MV-4-11 (cell line): ENCODE results near the gene NDUFB2.
"Not testable (repeated sequence)": the region's sequence is repeated elsewhere in the genome, so short reads cannot be mapped to it uniquely, and the experiment has no call there.

Experiments
- DNase-seq: peaks from one replicate; lab custom pipeline; 2025; lab: John Stamatoyannopoulos, UW

Gene NDUFB2

DNA sequence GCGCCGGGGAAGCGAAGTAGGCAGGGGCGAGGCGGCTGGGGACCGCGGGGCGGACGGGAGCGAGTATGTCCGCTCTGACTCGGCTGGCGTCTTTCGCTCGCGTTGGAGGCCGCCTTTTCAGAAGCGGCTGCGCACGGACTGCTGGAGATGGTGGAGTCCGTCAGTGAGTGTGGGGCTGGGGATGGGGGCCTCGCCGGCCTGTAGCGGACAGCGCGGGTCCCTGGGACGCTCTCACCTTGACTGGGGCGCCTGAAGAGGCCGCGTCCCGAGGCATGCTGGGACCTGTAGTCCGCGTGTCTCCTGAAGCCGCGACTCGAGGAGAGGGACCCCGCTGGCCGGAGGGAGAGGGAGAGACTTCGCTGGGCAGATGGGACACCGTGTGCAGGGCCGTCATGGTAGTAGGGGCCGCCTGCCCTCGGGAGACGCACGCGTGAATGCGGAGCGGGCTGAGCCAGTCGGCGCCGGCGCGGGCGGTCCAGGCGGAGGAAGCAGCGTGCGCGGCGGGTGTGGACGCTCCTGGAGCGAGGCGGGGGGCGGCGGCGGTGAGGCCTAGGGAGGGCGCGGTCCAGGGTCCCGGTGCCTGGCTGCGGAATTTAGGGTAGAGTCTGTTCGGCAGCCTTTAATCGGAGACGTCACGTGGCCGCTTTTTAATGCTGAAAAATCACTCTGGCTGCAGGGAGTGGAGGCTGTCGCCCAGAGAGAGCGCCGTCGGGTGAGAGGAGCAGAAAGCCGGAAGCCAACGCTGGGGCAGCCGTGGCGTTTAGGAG lies at the start of gene NDUFB2:
NDUFB2 (plus strand) TSS at position 29 of the 767 bp plus-strand sequence; CDS start at position 66, 37 bp downstream.
- DNase-seq = peak; percentile 70

DNA sequence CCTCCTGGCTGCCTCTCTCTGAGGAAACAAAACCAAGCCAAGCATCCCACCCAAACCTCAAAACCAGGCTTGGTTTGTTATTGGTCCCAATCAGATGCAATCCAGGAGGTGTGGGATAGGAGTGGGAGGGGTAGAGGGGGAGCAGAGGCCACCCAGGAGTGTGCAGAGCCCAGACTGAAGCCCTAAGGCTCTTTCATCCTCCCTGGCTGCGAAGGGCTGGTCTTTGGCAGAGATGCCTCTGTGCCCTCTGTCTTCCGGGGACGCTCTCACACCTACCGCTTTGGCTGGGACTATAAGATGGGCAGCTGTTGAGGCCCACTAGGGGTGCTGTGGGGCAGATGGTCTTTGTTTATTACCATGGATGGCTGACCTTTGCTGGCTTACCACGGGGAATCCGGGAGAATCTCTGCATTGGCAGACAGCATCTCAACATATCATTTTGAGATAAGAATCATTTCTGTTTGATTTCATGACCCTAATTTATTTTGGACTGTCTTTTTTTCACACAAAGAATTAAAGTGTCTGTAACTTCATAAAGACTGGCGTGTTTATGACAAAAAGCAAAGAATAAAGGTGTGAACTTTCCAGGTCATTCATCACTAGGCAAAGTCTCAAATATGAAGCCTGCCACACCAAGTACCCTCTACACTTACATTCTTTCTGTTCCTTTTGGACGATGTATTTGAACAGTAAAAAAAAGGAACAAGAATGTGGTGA lies 49.4 kb upstream of the NDUFB2 start:
- DNase-seq = no peak

DNA sequence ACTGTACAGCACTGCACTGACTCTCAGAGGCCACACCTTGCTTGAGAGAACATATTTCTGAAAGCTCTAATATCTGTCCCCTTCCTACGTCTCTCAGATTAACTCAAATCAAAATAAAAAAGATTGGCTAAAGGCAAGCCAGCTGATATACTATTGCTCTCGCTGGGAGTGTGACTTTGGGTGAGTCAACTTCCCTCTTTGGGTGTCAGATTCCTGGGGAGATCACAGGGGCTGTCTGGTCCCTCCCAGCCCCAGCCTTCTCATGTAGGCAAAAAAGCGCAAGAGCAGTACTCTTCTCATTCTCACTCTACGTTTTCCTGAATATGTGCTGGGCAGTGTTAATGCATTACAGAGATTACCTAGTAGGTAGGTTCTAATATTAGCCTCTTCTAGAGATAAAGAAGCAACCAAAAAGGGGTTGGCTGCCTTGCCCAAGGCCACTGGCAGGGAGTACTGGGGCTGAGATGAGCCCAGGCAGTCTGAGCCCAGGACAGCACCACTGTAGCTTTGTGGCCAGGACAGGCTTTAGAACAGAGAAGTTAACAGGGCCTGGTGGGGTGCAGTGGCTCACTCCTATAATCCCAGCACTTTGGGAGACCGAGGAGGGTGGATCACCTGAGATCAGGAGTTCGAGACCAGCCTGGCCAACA lies 46.8 kb upstream of the NDUFB2 start:
- DNase-seq = peak; percentile 33

DNA sequence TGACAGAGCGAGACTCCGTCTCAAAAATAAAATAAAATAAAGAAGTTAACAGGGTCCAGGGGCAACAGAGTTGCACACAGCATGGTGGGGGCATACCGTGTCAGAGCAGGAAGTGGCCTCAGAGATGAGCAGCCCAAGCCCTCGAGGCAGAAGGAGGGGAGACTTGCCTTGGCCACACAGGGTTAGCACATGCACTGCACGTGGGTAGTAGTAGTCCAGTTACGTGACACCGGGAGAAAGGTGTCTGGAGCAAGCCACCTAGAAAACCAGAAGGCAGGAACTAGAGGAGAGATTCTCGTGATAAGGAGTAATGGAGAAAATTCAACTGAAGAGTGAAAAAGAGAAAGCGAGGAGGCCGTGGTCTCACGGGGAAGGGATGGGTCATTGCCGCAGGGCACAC lies 46.1 kb upstream of the NDUFB2 start:
- no peak for DNase-seq

DNA sequence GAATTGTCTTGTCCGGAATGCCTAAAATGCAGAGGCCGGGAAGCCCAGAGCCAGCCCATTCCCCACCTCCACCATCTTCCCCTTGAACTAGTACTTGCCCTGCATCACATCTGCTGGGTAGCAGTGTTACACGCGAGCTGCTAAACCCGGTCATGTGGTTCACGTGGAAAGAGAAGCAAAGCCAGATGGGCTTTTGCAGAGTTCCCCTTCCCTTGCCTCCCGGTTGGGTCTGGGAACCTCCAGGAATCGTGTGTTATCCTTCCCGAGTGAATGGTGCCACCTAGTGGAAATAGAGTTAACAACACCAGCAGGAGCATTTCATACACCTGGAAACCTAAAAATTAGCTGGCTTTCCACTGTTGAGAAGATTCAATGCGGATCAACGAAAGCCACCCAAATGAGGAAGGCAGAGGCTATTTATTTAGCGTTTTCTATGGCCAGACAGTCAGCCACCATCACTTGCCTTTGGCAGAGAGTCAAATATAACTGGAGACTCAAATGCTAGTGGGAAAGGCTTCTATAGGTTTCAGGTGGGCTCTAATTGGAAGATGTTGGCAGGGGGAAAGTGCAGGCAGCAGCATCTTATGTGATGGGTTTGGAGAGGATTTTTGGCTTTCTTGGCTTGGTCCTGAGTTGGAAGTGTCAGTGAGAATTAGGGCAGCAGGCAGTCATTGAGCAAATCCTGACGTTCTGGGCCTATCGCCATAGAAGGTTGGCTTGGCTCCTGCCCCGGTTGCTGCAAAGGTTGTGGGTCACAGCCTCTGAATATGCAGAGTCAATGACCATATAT lies 43.0 kb upstream of the NDUFB2 start:
- DNase-seq = no peak

DNA sequence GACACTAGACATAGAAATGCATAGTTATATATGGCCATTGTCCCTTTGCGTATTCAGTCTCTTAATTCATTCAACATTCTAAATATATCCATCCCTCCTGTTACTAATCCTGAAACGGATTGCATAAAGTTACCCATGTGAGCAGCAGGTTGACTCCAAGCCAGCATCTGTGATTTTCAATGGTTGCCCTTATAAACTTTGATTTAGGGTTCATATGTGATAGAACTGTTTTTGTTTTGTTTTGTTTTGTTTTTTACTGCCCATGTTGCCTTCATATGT lies 42.5 kb upstream of the NDUFB2 start:
- DNase-seq = no peak

DNA sequence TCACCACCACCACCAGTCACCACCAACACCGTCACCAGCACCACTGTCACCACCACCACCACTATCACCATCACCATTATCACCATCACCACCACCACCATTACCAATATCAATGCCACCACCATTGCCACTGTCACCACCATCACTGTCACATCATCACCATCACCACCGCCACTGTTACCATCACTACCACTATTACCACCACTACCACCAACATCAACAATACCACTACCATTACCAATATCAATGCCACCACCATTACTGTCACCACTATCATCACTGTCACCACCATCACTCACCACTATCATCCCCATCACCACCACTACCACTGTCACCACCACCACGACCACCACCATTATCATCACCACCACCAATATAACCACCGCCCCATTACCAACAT lies 41.8 kb upstream of the NDUFB2 start:
- no peak for DNase-seq

DNA sequence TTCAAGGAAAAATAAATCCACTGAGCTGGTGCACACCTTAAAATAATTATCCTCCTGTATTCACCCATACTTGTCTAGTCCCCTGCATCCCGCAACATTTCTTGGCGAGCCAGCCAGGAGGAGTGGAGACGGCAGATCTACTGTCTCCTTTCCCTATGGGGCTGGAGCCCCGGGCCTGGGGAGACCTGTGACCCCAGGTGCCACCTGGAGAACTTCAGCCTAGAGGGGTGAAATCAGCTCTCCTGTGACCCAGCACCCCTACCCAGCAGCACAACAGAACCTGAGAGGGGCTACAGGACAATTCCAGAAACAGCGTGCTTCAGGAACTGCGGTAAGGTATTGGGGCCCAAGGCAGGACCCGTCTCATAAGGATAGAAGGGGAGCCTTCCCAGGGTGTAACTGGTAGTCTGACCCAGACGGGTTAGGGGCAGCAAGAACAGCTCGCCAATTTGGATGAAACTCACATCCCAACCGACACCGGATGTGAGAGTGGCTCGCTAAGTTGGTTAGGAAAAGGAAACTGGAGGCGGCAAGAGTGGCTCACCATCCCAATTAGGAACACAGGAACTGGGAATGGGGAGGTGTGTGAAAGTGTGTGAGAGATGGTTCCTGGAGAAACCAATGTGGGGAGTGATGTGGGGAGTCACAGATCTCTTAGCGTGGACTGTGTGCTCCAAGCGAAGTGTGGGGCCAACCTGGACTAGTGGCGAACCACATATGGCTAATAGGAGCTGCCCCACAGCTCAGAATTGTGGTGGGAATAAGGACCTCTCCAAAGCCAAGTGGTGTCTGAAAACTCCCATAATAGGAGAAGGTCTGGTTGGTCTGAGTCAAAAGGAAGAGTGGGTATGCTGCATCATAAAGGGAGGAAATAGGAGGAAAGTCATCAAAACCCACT lies 40.7 kb upstream of the NDUFB2 start:
- no peak for DNase-seq

DNA sequence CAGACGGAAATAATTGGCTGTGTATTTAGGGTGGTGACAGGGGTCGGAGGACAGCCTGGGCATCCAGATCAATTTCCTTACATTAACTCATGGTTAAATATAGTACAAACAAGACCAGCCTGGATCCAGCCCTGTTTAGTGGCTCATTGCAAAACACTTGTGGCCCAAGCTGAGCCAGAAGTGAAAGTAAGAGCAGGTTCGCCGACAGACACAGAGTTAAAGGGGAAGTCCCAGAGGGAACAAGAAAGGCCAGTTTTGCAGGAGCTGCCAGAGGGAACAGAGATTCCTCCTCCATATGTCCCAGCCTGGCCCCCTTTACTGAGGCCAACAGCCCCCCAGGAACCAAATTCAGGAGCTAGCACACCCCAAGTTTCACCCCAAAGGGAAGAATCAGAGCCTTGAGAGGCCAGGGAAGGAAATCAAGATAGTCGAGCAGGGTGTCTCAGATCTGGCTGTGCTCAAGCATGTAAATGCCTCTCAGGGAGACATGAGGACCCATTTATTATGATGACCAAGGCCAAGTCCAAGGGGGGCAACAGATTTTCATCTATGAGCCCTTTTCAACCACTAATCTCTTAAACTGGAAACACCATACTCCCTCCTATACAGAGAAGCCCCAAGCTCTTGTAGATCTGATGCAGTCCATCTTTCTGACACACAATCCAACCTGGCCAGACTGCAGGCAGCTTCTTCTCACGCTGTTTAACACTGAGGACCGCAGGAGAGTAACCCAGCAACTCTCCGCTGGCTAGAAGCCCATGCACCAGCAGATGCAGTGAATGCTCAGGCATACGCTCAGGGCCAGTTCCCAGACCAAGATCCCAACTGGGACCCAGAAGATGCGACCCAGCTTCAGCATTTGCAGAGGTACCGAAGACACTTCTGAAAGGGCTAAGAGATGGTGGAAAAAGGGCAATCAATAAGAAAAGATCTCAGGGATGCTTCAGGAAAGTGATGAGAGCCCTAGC lies 39.7 kb upstream of the NDUFB2 start:
- peak; percentile 97 for DNase-seq

DNA sequence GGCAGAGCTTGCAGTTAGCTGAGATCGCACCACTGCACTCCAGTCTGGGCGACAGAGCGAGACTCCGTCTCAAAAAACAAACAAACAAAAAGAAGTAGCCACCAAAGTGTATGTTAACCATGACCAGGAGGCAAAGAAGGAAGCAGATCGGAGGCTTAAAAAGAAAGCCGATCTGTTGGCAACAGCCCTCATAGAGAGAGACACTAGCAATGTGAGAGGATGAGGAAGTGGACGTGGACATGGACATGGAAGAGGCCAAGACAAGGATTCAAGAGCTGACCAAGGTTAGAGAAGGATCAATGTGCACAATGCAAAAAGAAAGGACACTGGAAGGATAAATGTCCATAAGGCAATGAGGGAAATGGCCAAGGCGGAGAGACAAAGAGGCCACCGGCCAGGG lies 38.6 kb upstream of the NDUFB2 start:
- peak; percentile 15 for DNase-seq

DNA sequence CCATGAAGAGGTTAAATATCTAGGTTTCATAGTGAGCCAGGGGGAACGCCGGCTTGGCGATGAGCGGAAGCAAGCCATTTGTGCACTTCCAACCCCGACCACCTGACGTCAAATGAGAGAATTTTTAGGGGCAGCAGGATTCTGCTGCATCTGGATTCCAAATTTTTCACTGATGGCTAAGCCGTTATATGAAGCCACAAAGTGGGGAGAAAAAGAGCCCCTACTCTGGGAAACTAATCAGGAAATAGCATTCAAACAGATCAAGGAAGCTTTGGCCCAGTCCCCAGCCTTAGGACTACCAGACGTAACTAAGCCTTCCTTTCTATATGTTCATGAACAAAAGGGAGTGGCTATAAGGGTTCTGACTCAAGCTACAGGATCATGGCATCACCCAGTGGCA lies 36.7 kb upstream of the NDUFB2 start:
- no peak for DNase-seq

DNA sequence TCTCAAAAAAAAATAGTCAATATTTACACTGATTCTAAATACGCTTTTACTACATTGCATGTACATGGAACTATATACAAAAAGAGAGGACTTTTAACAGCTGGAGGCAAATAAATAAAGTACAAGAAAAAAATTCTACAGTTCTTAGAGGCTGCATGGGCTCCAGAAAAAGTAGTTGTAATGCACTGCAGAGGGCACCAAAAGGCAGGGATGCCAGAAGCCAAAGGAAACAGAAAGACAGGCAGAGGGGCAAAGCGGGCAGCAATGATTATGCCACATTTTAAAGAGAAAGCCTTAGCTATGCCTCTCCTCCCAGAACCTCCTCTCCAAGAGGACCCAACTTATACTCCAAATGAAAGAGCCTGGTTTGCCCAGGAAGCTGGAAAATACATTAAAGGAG lies 35.4 kb upstream of the NDUFB2 start:
- DNase-seq = no peak

DNA sequence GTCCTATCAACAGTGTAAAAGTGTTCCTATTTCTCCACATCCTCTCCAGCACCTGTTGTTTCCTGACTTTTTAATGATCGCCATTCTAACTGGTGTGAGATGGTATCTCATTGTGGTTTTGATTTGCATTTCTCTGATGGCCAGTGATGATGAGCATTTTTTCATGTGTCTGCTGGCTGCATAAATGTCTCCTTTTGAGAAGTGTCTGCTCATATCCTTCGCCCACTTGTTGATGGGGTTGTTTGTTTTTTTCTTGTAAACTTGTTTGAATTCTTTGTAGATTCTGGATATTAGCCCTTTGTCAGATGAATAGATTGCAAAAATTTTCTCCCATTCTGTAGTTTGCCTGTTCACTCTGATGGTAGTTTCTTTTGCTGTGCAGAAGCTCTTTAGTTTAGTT lies 33.6 kb upstream of the NDUFB2 start:
- DNase-seq = not testable (repeated sequence)

DNA sequence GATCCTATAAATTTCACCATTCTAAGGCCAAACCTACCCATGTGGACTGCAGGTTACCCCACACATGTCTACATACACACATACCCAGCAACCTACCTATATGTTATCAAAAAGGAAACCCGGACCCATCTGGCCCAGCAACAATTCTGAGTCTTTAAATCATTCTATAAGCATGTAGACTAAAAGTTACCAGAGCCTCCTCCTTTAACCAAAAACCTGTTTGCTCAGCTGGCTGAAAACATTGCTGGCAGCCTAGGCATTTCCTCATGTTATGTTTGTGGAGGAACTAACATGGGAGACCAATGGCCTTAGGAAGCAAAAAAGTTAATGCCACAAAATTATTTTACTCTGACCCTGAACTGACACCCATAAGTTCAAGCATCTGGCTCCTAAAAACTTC lies 29.0 kb upstream of the NDUFB2 start:
- no peak for DNase-seq

DNA sequence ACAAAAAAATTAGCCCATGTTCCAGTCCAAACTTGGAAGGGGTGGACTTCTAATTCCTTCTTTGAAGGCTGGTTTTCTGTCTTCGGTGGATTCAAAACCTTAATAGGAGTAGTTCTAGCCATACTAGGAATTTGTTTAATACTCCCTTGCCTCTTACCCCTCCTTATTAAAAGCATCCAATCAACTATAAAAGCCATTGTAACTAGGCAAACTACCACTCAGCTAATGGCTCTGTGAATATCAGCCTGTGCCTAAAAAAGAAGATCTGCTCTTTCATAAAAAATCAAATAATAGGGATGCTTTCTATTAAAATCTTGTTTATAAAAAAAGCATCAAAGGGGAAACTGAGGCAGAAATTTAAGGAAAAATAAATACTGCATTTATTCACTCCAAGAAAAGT lies 27.9 kb upstream of the NDUFB2 start:
- DNase-seq = no peak

DNA sequence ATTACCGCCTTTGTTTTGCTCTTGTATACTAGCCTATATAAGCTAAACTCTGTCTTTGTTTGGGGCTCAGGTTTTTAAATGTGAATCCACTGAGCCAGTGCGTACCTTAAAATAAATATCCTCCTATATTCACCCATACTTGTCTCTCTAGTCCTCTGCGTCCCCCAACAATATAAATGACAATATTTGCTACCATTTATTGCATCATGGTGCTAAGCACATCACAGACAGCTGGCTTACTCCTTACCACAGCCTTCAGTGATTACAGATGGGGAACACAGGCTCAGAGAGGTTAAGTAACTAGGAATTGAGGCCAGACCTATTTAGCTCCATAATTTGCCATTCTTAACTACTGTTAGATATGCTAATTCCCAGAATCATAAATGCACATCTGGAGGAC lies 27.2 kb upstream of the NDUFB2 start:
- DNase-seq = peak; percentile 23

DNA sequence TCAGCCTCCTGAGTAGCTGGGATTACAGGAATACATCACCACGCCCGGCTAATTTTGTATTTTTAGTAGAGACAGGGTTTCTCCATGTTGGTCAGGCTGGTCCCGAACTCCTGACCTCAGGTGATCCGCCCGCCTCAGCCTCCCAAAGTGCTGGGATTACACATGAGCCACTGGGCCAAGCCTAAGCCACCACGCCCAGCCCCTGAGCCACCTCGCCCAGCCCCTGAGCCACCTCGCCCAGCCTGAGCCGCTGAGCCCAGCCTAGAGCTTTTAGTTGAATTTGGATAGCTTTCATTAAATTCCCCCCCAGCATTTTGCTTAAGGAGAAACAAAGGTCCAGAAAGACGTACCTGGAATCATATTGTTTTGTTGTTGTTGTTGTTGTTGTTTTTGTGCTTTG lies 26.6 kb upstream of the NDUFB2 start:
- DNase-seq = not testable (repeated sequence)

DNA sequence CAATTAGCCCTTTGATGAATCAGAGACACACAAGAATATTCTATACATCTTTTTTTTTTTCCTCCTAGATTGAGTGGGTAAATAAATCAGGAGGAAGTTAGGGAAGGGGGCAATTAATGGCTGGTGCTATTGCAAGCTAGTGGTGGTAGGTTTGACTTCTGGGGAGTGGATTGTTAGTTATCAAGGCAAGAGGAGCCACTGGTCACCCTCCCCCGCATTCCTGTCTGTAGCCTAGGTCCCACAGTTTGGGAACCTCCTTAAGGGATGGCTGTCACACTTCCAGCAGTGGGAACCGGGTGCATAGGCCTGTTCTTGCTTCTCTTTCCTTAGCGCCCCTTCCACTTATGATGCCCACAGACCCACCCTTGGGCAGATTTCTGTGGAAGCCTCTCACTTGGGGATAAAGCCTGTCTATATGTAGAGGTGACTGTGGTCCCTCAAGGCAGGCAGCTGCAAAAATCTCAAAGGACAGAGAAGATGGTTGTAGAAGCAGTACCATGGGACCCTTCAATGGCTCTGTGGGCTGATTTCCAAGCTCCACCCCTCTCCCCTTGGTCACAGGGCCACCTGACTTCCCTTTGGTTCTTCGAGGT lies 26.1 kb upstream of the NDUFB2 start:
- DNase-seq = no peak

DNA sequence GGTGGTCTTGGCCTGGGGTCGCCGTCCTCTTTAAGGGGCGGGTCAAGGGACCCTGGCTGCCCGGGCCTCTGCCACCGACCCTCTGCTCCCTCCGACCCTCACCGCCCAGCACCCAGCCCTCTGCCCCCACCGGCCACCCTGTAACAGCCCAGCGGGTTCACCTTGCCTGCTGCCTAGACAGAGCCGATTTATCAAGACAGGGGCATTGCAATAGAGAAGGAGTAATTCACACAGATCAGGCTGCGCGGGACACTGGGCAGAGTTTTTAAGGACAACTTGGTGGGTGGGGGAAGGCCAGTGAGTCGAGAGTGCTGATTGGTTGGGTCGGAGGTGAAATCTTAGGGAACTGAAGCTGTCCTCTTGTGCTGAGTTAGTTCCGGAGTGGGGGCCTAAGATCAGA lies 24.5 kb upstream of the NDUFB2 start:
- DNase-seq = peak; percentile 43
